ENCODE results near the gene EIF4E1B. TPM values are rescaled to one million over a fixed set of nuclear protein-coding genes. Genes with fewer than 3 reads are reported as not detected.
A peak's percentile ranks its signal among the peaks of the same experiment; 100 is the strongest.

EIF4E1B gene
- total RNA-seq, 1 donor from 2014 or later = 0.06 TPM

DNA sequence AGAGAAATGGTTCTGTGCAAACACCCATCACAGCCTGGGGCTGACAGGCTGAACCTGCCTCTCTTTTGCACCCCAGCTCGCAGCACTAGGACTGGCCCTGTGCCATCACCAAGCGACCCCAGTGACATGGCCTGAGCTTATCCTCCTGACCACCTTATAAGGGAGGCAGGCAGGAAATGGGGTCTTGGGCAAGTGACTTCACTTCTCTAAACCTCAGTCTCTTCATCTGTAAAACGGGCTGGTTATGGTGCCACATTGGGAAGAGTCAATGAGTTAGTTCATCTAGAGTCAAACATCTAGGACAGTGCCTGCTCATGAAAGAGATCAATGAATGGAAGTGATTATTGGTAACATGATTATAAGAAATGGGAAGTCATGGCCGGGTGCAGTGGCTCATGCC, 6.3 kb upstream of the EIF4E1B start:
- peaks cover 65% of the 10 kb centered on the region for H3K27me3 Mint-ChIP-seq (ENCODE audit: insufficient read depth, low read depth)
- H3K27ac ChIP-seq = no peak overlapping the region

DNA sequence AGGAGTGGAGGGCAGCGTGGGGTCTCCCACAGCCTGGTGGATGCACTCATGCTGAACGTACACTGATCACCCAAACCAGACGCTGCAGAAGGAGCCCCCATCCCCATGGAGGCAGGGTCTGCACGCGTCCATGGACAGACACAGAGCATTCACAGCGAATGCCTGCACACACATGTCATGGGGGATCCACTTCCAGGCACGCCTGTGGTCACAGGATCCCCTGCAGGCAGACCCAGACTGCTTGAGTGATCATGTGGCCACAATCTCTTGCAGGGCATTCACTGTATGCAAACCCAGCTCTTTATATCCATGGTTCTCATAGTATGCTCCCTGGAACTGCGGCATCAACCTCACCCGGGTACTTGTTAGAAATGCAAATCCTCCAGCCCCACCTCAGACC, 5.5 kb upstream of the EIF4E1B start:
- peaks cover 77% of the 10 kb centered on the region for H3K27me3 ChIP-seq
- peaks cover 20% of the 10 kb centered on the region for H4K20me1 ChIP-seq (ENCODE audit: low read depth)
- H3K4me3 ChIP-seq = no peak overlapping the region
- H3K36me3 Mint-ChIP-seq = no peaks in the 10 kb centered on the region
- no peak for DNase-seq (ENCODE audit: low spot score)
- H3K79me2 ChIP-seq (ENCODE audit: low read depth) = no peaks in the 10 kb centered on the region
- peaks cover 19% of the 10 kb centered on the region for H3F3A ChIP-seq (ENCODE audit: low read depth)
- peaks cover 11% of the 10 kb centered on the region for H3K4me1 ChIP-seq
- no peaks in the 10 kb centered on the region for H3K9me3 ChIP-seq (ENCODE audit: low read depth)
- TF ChIP-seq EZH2phosphoT487 (IDR thresholded peaks at IDR 0.05) (no peak), EZH2 (IDR thresholded peaks at IDR 0.05) (no peak)
- TF ChIP-seq, protein P1, sequence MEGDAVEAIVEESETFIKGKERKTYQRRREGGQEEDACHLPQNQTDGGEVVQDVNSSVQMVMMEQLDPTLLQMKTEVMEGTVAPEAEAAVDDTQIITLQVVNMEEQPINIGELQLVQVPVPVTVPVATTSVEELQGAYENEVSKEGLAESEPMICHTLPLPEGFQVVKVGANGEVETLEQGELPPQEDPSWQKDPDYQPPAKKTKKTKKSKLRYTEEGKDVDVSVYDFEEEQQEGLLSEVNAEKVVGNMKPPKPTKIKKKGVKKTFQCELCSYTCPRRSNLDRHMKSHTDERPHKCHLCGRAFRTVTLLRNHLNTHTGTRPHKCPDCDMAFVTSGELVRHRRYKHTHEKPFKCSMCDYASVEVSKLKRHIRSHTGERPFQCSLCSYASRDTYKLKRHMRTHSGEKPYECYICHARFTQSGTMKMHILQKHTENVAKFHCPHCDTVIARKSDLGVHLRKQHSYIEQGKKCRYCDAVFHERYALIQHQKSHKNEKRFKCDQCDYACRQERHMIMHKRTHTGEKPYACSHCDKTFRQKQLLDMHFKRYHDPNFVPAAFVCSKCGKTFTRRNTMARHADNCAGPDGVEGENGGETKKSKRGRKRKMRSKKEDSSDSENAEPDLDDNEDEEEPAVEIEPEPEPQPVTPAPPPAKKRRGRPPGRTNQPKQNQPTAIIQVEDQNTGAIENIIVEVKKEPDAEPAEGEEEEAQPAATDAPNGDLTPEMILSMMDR (IDR thresholded peaks at IDR 0.05) = no peak
- no peak overlapping the region for H2AFZ ChIP-seq (replicated peaks)
- H3K27me3 Mint-ChIP-seq (ENCODE audit: insufficient read depth, low read depth) = peaks cover 65% of the 10 kb centered on the region
- H3K27ac Mint-ChIP-seq = no peak overlapping the region
- H3K4me3 Mint-ChIP-seq = no peak overlapping the region
- H3K4me2 ChIP-seq = no peak overlapping the region
- H3K36me3 ChIP-seq = no peaks in the 10 kb centered on the region
- no peak overlapping the region for H3K27ac ChIP-seq
- peaks cover 26% of the 10 kb centered on the region for H3K4me1 Mint-ChIP-seq
- H3K9me3 Mint-ChIP-seq = peaks cover 3% of the 10 kb centered on the region
- no peak overlapping the region for H3K9ac ChIP-seq

More for the DNA sequence above, 6.3 kb upstream of the EIF4E1B start:
- Histone ChIP-seq H3K4me2 (no peak overlapping the region), H3K36me3 (no peaks in the 10 kb centered on the region), H2AFZ (replicated peaks) (no peak overlapping the region), H3F3A (ENCODE audit: low read depth) (peaks cover 22% of the 10 kb centered on the region), H3K4me3 (no peak overlapping the region), H4K20me1 (ENCODE audit: low read depth) (peaks cover 18% of the 10 kb centered on the region), H3K9ac (no peak overlapping the region), H3K27me3 (peaks cover 77% of the 10 kb centered on the region), H3K4me1 (peaks cover 8% of the 10 kb centered on the region), H3K79me2 (ENCODE audit: low read depth) (no peaks in the 10 kb centered on the region), H3K9me3 (ENCODE audit: low read depth) (no peaks in the 10 kb centered on the region)
- DNase-seq (ENCODE audit: low spot score) = no peak
- peaks cover 3% of the 10 kb centered on the region for H3K9me3 Mint-ChIP-seq
- H3K27ac Mint-ChIP-seq = no peak overlapping the region
- H3K4me1 Mint-ChIP-seq = peaks cover 24% of the 10 kb centered on the region
- no peak overlapping the region for H3K4me3 Mint-ChIP-seq
- TF ChIP-seq, protein P1 (IDR thresholded peaks at IDR 0.05) = no peak
- no peak for TF ChIP-seq EZH2 (IDR thresholded peaks at IDR 0.05)
- no peak for TF ChIP-seq EZH2phosphoT487 (IDR thresholded peaks at IDR 0.05)
- H3K36me3 Mint-ChIP-seq = no peaks in the 10 kb centered on the region

DNA sequence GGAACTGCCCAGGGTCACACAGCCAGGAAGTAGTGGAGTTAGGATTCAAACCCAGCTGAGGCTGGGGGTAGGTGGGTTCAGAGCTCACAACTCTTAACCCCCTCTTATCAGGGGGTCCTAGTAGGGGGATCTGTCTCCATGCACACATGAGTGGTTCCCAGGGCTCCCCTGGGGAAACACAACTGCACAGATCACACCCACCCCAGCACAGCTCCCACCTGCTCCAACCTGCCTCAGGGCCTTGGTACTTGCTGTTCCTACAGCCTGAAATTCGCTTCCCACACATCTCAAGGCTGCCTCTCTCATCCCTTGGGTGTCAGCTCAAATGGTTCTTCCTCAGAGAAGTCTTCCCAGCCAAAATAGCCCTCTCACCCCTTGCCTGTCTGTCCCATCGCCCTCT, 5.0 kb upstream of the EIF4E1B start:
- Histone ChIP-seq H4K20me1 (ENCODE audit: low read depth) (peaks cover 17% of the 10 kb centered on the region), H3K4me3 (no peak overlapping the region), H3K27ac (no peak overlapping the region), H3F3A (ENCODE audit: low read depth) (peaks cover 14% of the 10 kb centered on the region), H3K9ac (no peak overlapping the region), H3K79me2 (ENCODE audit: low read depth) (no peaks in the 10 kb centered on the region), H3K4me2 (no peak overlapping the region), H3K27me3 (peaks cover 77% of the 10 kb centered on the region), H3K36me3 (no peaks in the 10 kb centered on the region), H3K9me3 (ENCODE audit: low read depth) (no peaks in the 10 kb centered on the region), H2AFZ (replicated peaks) (no peak overlapping the region), H3K4me1 (peaks cover 8% of the 10 kb centered on the region)
- H3K36me3 Mint-ChIP-seq = no peaks in the 10 kb centered on the region
- H3K4me3 Mint-ChIP-seq = peak overlapping the region; percentile 14
- TF ChIP-seq EZH2phosphoT487 (IDR thresholded peaks at IDR 0.05) (no peak), EZH2 (IDR thresholded peaks at IDR 0.05) (no peak)
- TF ChIP-seq, protein P1 (IDR thresholded peaks at IDR 0.05) = no peak
- peaks cover 62% of the 10 kb centered on the region for H3K27me3 Mint-ChIP-seq (ENCODE audit: insufficient read depth, low read depth)
- H3K9me3 Mint-ChIP-seq = peaks cover 3% of the 10 kb centered on the region
- no peak overlapping the region for H3K27ac Mint-ChIP-seq
- DNase-seq (ENCODE audit: low spot score) = no peak
- peaks cover 22% of the 10 kb centered on the region for H3K4me1 Mint-ChIP-seq

All from neural progenitor cell (in vitro differentiated cells).